ENCODE measurements around the gene GPR63.

The GPR63 gene

GRCh38 chr6:96837081-96837971, at the start of gene GPR63:
TSS of gene GPR63 (minus strand) at chr6:96837477. CDS start at chr6:96799731, 37,746 bp downstream.
- DNase-seq: peak; percentile 91

GRCh38 chr6:96886519-96886918, 49.2 kb upstream of the GPR63 start:
- no peak for DNase-seq

- DNase-seq: peak; percentile 34
Measured at GRCh38 chr6:96885187-96885631, 47.9 kb upstream of the GPR63 start.

- no peak for DNase-seq
Measured at GRCh38 chr6:96878143-96878542, 40.9 kb upstream of the GPR63 start.

GRCh38 chr6:96876886-96877545, 39.7 kb upstream of the GPR63 start:
- DNase-seq: no peak

GRCh38 chr6:96872976-96873375, 35.7 kb upstream of the GPR63 start:
- no peak for DNase-seq

GRCh38 chr6:96865055-96865405, 27.8 kb upstream of the GPR63 start:
- no peak for DNase-seq

GRCh38 chr6:96864216-96865054, 27.2 kb upstream of the GPR63 start:
- no peak for DNase-seq

GRCh38 chr6:96862560-96862959, 25.3 kb upstream of the GPR63 start:
- DNase-seq: no peak

- DNase-seq: no peak
Measured at GRCh38 chr6:96861588-96861987, 24.3 kb upstream of the GPR63 start.

- no peak for DNase-seq
Measured at GRCh38 chr6:96856856-96857255, 19.6 kb upstream of the GPR63 start.

GRCh38 chr6:96853083-96853482, 15.8 kb upstream of the GPR63 start:
- no peak for DNase-seq

- no peak for DNase-seq
Measured at GRCh38 chr6:96852605-96853004, 15.3 kb upstream of the GPR63 start.

GRCh38 chr6:96851858-96852257, 14.6 kb upstream of the GPR63 start:
- no peak for DNase-seq

GRCh38 chr6:96849615-96850014, 12.3 kb upstream of the GPR63 start:
- DNase-seq: no peak

- no peak for DNase-seq
Measured at GRCh38 chr6:96844530-96844929, 7.3 kb upstream of the GPR63 start.

- no peak for DNase-seq
Measured at GRCh38 chr6:96841345-96841744, 4.1 kb upstream of the GPR63 start.

GRCh38 chr6:96836631-96837080, 621 bp downstream of the GPR63 start:
- DNase-seq: no peak

- DNase-seq: no peak
Measured at GRCh38 chr6:96834070-96834469, 3.2 kb downstream of the GPR63 start.

GRCh38 chr6:96832780-96833179, 4.5 kb downstream of the GPR63 start:
- no peak for DNase-seq

- DNase-seq: no peak
Measured at GRCh38 chr6:96826865-96827264, 10.4 kb downstream of the GPR63 start.

- no peak for DNase-seq
Measured at GRCh38 chr6:96823743-96824142, 13.5 kb downstream of the GPR63 start.

GRCh38 chr6:96821034-96821433, 16.2 kb downstream of the GPR63 start:
- DNase-seq: no peak

Measured in activated CD4-positive, alpha-beta T cell treated with anti-CD3 and anti-CD28 coated beads, Interleukin-2, Interleukin-6, amounts not matched to agents 100 ng/mL and 50 ng/mL, durations not matched to agents 16 hours and 8 hours (primary cell).